OCI-LY7 (cell line): ENCODE measurements around the gene IGFN1. TPM values are rescaled to one million over a fixed set of nuclear protein-coding genes. Genes with fewer than 3 reads are reported as not detected.

Experiments used
- BruUV-seq: library from RNA; stranded (reverse); fragments of 400-500 nt; replicated peaks from 2 replicates; lab custom pipeline; 2021; lab: Mats Ljungman, UMichigan
- CTCF ChIA-PET: fragments of 300-600 bp; sonication (Branson Sonifier 250); formaldehyde crosslinking; loops from one replicate; lab custom pipeline; 2022; ENCODE audit warnings: antibody characterized with exemption; ENCODE audit not compliant: unreplicated experiment; lab: Charles Lee
- POLR2A ChIA-PET: fragments of 300-600 bp; sonication (Branson Sonifier 250); formaldehyde crosslinking; loops from one replicate; lab custom pipeline; 2022; ENCODE audit warnings: antibody characterized with exemption; lab: Charles Lee
- DNase-seq: peaks from one replicate; pipeline ENCODE4 v3.0.0-alpha.2; 2015; ENCODE audit warnings: low spot score
- H2AFZ ChIP-seq: fragments of 200-600 bp; sonication (generic), shearing (Covaris generic); 2 replicates; pipeline ENCODE4 v1.6.1; 2014; ENCODE audit warnings: mild to moderate bottlenecking, antibody characterized with exemption, low read length, moderate library complexity
- H3K27ac ChIP-seq: fragments of 200-600 bp; sonication (generic); 2 replicates; pipeline ENCODE4 v1.5.1; 2014; ENCODE audit warnings: mixed run types, low read depth, mild to moderate bottlenecking, moderate library complexity, low read length, inconsistent platforms; ENCODE audit not compliant: poor library complexity, severe bottlenecking
- H3K36me3 ChIP-seq: fragments of 200-600 bp; sonication (generic); 2 replicates; pipeline ENCODE4 v1.6.1; 2014; ENCODE audit warnings: mild to moderate bottlenecking, antibody characterized with exemption, low read length, moderate library complexity, mixed read lengths; ENCODE audit not compliant: insufficient read depth
- H3K4me1 ChIP-seq: fragments of 200-600 bp; sonication (generic); 2 replicates; pipeline ENCODE4 v1.5.1; 2014; ENCODE audit warnings: mild to moderate bottlenecking, low read length; ENCODE audit not compliant: insufficient read depth, poor library complexity, severe bottlenecking
- H3K4me2 ChIP-seq: fragments of 200-600 bp; sonication (generic); 2 replicates; pipeline ENCODE4 v1.6.1; 2014; ENCODE audit warnings: mild to moderate bottlenecking, low read length
- H3K4me3 ChIP-seq: fragments of 200-600 bp; sonication (generic); 2 replicates; pipeline ENCODE4 v1.5.1; 2014; ENCODE audit warnings: mild to moderate bottlenecking, low read depth, low read length; ENCODE audit not compliant: poor library complexity, severe bottlenecking
- H3K79me2 ChIP-seq: fragments of 200-600 bp; sonication (generic); 2 replicates; pipeline ENCODE4 v1.6.1; 2016; ENCODE audit warnings: low read depth, mild to moderate bottlenecking, low read length, moderate library complexity, mixed read lengths; ENCODE audit not compliant: insufficient read depth
- H3K9me2 ChIP-seq: fragments of 200-600 bp; sonication (generic); 2 replicates; pipeline ENCODE4 v1.6.1; 2016; ENCODE audit warnings: mild to moderate bottlenecking, low read length, mixed read lengths; ENCODE audit not compliant: insufficient read depth
- H3K9me3 ChIP-seq: fragments of 200-600 bp; sonication (generic); 2 replicates; pipeline ENCODE4 v1.6.1; 2014; ENCODE audit warnings: mild to moderate bottlenecking, mixed run types, low read length, mixed read lengths
- H4K20me1 ChIP-seq: fragments of 200-600 bp; sonication (generic); 2 replicates; pipeline ENCODE4 v1.6.1; 2014; ENCODE audit warnings: mild to moderate bottlenecking, antibody characterized with exemption, low read length, moderate library complexity, mixed read lengths; ENCODE audit not compliant: insufficient read depth
- EZH2phosphoT487 ChIP-seq: fragments of 200-600 bp; sonication (generic); IDR thresholded peaks from 2 replicates; pipeline ENCODE4 v1.6.1; 2018; ENCODE audit warnings: low read depth, borderline replicate concordance, mild to moderate bottlenecking, mixed run types, antibody characterized with exemption, low read length, moderate library complexity, mixed read lengths
- intact Hi-C: fragments of 100-400 bp; cut with micrococcal nuclease; formaldehyde crosslinking; loops from one replicate; pipeline ENCODE4 v1.10.0; 2022; ENCODE audit not compliant: unreplicated experiment
- total RNA-seq, 2 experiments: library from RNA; depleted of rRNA in 1 of 2; stranded (reverse); fragments of >200 nt in 1 of 2; shearing (Covaris generic) in 1 of 2; gene quantifications; 2 replicates each; pipeline ENCODE4 v1.2.3, GENCODE V29; 2014 to 2022
- TF ChIP-seq, protein P1 (sequence below): fragments of 200-600 bp; sonication (generic); conservative IDR thresholded peaks from 2 replicates; pipeline ENCODE4 v1.5.1; 2014; ENCODE audit warnings: mild to moderate bottlenecking, antibody characterized with exemption, low read length, moderate library complexity, mixed read lengths

Gene IGFN1
- total RNA-seq, 2 experiments from 2014 or later, result not detected

DNA sequence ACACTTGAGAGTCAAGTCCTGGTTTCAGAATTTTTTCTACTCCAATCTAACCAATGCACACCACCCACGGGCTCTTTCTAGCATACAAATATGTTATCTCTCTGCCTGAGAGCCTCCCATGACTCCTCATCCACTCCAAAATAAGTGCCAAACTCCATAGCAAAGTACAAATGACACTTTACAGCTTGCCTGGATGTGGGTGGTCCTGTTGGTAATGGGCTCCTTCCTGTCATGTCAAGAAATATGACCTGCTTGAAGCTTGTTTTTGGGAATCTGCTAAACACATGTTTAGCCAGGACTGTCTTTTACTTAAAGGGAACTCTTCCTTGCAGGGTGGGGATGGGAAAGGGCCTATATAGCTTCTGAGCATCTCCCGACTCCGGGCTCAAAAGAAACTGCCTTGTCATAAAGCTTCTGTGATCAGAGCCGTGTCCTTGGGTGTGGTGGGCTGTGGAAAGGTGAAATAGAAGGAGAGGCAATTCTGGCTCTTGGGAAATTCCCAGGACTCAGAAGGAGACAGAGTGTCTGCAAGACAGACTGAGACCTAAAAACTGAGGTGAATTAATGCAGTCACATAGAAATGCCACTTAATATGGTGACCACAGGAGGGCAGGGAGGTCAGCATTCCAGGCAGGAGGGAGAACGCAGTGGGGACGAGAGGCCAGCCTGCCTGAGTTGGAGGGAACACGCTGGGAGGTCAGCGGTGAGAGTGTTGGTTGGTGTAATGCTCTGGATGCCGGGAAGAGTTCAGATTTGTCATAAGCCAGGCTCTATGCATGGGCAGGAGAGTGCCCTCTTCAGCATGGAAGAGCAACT, 6.1 kb upstream of the IGFN1 start:
- no peaks in the 10 kb centered on the region for H3K9me3 ChIP-seq
- no peaks in the 10 kb centered on the region for H3K4me1 ChIP-seq
- no peak overlapping the region for H2AFZ ChIP-seq
- no peak overlapping the region for H3K4me3 ChIP-seq
- no peaks in the 10 kb centered on the region for H3K36me3 ChIP-seq
- TF ChIP-seq EZH2phosphoT487, result no peak
- TF ChIP-seq, protein P1, sequence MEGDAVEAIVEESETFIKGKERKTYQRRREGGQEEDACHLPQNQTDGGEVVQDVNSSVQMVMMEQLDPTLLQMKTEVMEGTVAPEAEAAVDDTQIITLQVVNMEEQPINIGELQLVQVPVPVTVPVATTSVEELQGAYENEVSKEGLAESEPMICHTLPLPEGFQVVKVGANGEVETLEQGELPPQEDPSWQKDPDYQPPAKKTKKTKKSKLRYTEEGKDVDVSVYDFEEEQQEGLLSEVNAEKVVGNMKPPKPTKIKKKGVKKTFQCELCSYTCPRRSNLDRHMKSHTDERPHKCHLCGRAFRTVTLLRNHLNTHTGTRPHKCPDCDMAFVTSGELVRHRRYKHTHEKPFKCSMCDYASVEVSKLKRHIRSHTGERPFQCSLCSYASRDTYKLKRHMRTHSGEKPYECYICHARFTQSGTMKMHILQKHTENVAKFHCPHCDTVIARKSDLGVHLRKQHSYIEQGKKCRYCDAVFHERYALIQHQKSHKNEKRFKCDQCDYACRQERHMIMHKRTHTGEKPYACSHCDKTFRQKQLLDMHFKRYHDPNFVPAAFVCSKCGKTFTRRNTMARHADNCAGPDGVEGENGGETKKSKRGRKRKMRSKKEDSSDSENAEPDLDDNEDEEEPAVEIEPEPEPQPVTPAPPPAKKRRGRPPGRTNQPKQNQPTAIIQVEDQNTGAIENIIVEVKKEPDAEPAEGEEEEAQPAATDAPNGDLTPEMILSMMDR, result peak; percentile 54
- intact Hi-C loops, result no loop called here
- H3K79me2 ChIP-seq, result no peaks in the 10 kb centered on the region
- no peak overlapping the region for H3K4me2 ChIP-seq
- no TSS peak for BruUV-seq
- no peaks in the 10 kb centered on the region for H3K9me2 ChIP-seq
- no peaks in the 10 kb centered on the region for H4K20me1 ChIP-seq
- ChIA-PET CTCF (interaction anchor here (0.5 kb wide), 1 partner anchor 17 kb away, joined by 3 read pairs; no protein-coding TSS in a partner anchor), POLR2A (no interaction called here)
- H3K27ac ChIP-seq, result no peak overlapping the region
- peak; percentile 24 for DNase-seq

DNA sequence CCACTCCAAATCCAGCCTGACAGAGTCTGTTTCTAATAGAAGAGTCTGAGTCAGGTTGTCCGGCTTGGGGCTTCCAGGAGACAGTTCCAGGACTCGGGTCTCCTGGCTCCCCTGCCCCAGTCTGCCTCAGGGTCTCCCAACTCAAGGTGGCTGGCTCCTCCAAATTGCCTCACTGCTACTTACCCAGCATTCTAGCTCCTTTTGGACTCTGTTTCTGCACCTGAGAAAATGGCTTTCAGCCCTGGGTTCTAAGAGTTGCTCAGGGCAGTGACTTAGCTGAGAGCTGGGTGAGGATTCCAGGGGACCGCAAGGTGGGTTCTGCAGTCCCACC, 5.5 kb upstream of the IGFN1 start:
- H3K27ac ChIP-seq, result no peak overlapping the region
- H3K4me2 ChIP-seq, result no peak overlapping the region
- no peak for DNase-seq
- POLR2A ChIA-PET, result no interaction called here
- no peaks in the 10 kb centered on the region for H3K9me2 ChIP-seq
- H3K4me3 ChIP-seq, result no peak overlapping the region
- H3K9me3 ChIP-seq, result no peaks in the 10 kb centered on the region
- H3K79me2 ChIP-seq, result no peaks in the 10 kb centered on the region
- no peaks in the 10 kb centered on the region for H3K4me1 ChIP-seq
- CTCF ChIA-PET, result no interaction called here
- H2AFZ ChIP-seq, result no peak overlapping the region
- H3K36me3 ChIP-seq, result no peaks in the 10 kb centered on the region
- no peak for TF ChIP-seq EZH2phosphoT487
- TF ChIP-seq, protein P1, result no peak; the same call in 1 of the 2 replicates
- no peaks in the 10 kb centered on the region for H4K20me1 ChIP-seq
- BruUV-seq, result no TSS peak
- intact Hi-C loops, result no loop called here

DNA sequence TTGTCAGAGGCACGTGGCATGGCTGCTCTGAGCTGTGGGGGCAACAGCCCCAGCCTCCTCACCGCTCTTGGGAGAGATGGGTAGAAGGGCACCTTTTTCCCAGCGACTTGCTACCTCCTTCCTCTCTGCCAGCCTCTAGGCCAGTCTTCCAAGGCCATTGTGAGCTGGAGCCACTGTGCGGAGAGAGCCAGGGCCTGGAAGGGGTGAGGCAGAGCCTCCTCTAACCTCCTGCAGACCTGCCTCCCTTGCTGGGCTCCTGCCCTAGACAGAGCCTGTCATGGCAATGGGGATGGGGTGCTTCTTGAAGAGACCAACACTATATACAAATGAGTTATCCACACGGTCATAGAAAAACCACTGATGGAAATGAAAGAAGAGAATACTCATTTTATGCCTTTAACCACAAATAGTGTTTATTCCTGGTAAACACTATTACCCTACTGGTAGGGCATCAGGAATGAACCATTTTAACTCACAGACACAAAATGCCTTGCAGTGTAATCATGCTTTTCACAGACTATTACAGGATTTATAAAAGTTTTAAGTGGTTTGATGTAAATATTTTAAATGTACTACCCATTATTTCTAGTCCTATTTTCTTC, 5.0 kb upstream of the IGFN1 start:
- CTCF ChIA-PET, result no interaction called here
- H3K9me2 ChIP-seq, result no peaks in the 10 kb centered on the region
- intact Hi-C loops, result no loop called here

More for the DNA sequence above, 5.0 kb upstream of the IGFN1 start:
- Histone ChIP-seq H3K4me3 (no peak overlapping the region), H2AFZ (no peak overlapping the region), H3K36me3 (no peaks in the 10 kb centered on the region), H3K79me2 (no peaks in the 10 kb centered on the region), H3K27ac (no peak overlapping the region), H3K4me1 (no peaks in the 10 kb centered on the region), H4K20me1 (no peaks in the 10 kb centered on the region), H3K4me2 (no peak overlapping the region), H3K9me3 (no peaks in the 10 kb centered on the region)
- no peak for TF ChIP-seq EZH2phosphoT487
- TF ChIP-seq, protein P1, result no peak
- BruUV-seq, result no TSS peak
- POLR2A ChIA-PET, result interaction anchor here (1.0 kb wide), 1 partner anchor 16 kb away, joined by 4 read pairs; no protein-coding TSS in a partner anchor
- DNase-seq, result no peak
